Adrenal gland (tissue), 12 donors: ENCODE results near the gene CORO1C. TPM values are rescaled to one million over a fixed set of nuclear protein-coding genes. Genes with fewer than 3 reads are reported as not detected.

Source experiments
- DNase-seq, 7 donors: peaks; one replicate each; pipeline ENCODE4 v3.0.0-alpha.2; 2019 to 2020
- H3K27ac ChIP-seq, 5 donors: fragments of 200-600 bp; sonication (generic) in 4 of 5; 1 replicate in 3 of 5; 2 replicates in 2 of 5; pipeline versions ENCODE4 v1.5.1 to v1.8.0; 2016 to 2020; ENCODE audit warnings: mild to moderate bottlenecking in 1 of 5
- H3K27me3 ChIP-seq: fragments of 200-600 bp; 2 replicates; pipeline ENCODE4 v1.8.0; 2021
- H3K36me3 ChIP-seq, 2 donors: fragments of 200-600 bp; replicated peaks in 1 of 2; 1 replicate in 1 of 2; 2 replicates in 1 of 2; pipeline versions ENCODE4 v1.5.1 to v1.8.0; 2018 to 2022
- H3K4me1 ChIP-seq, 2 donors: fragments of 200-600 bp; replicated peaks in 1 of 2; 1 replicate in 1 of 2; 2 replicates in 1 of 2; pipeline versions ENCODE4 v1.5.1 to v1.8.0; 2018 to 2021
- H3K4me3 ChIP-seq, 4 donors: fragments of 200-600 bp; sonication (generic) in 3 of 4; one replicate each; pipeline ENCODE4 v1.5.1; 2016 to 2018
- H3K9me3 ChIP-seq, 3 donors: fragments of 200-600 bp; sonication (generic) in 1 of 3; replicated peaks in 1 of 3; 1 replicate in 2 of 3; 2 replicates in 1 of 3; pipeline versions ENCODE4 v1.5.1 to v1.8.0; 2016 to 2021
- CTCF ChIP-seq, 6 experiments: fragments of 450-650 bp in 4 of 6; fragments of 200-600 bp in 2 of 6; sonication (generic) in 1 of 6; IDR thresholded peaks; 1 replicate in 5 of 6; 2 replicates in 1 of 6; pipeline versions ENCODE4 v1.5.1 to v1.8.0; 2016 to 2021; ENCODE audit warnings: antibody characterized with exemption in 6 of 6, mild to moderate bottlenecking in 2 of 6, moderate library complexity in 1 of 6
- POLR2A ChIP-seq, 2 donors: fragments of 450-650 bp; IDR thresholded peaks; one replicate each; pipeline ENCODE4 v1.6.1; 2017; ENCODE audit warnings: antibody characterized with exemption in 2 of 2, mild to moderate bottlenecking in 2 of 2, moderate library complexity in 1 of 2
- whole genome bisulfite sequencing, 4 donors: extraction: QIAGEN DNeasy Blood & Tissue Kit in 2 of 4; methylation state at CpG; one replicate each; pipeline versions ENCODE4 v1.1.5 to v1.1.7; 2013 to 2017; 5-methylcytosine and 5-hydroxymethylcytosine counted together
- intact Hi-C, 2 donors: fragments of 100-400 bp; cut with DNase I; formaldehyde crosslinking; loops; one replicate each; pipeline versions ENCODE4 v1.14.1 to v1.15.0; 2022 to 2023
- polyA plus RNA-seq, 3 donors: library from polyadenylated mRNA; stranded (reverse); fragments of 200-250 nt in 2 of 3; fragments of 350-450 nt in 1 of 3; fragmentation: Illumina TruSeq in 1 of 3; extraction: RNeasy Lipid Tissue Mini Kit (QIAGEN cat#74804) in 1 of 3; gene quantifications; one replicate each; pipeline ENCODE4 v1.2.3, GENCODE V29; 2013 to 2014
- total RNA-seq, 9 donors: library from RNA; depleted of rRNA in 4 of 9; stranded (reverse); fragments of >200 nt in 4 of 9; fragments of 120-200 nt in 1 of 9; fragmentation: NEBNext Ultra II Directional in 1 of 9; extraction: Animal tissue kit (Norgen Biotek cat#: 25700) in 1 of 9; gene quantifications; one replicate each; pipeline versions ENCODE4 v1.1.0 to v1.2.4, GENCODE V29; 2013 to 2023
- donor health status: healthy with polysubstance abuse.
- donor health status: Bipolar disorder and iron deficiency.
- donor health status: DM: yes; HTN: yes; CAD: no.
- donor health status: DM: no; HTN: no; CAD: no.
- donor health status: DM: no; HTN: no; CAD: no.
- donor health status: DM: yes; HTN: yes; CAD: no.

Gene CORO1C
- total and polyA plus RNA-seq, 12 donors: 17.4 to 124 (median 71.4) TPM

- peak; percentile 51 to 83 (median 68) for DNase-seq
- Histone ChIP-seq H3K9me3 (no peaks in the 10 kb centered on the region), H3K27me3 (no peaks in the 10 kb centered on the region), H3K4me1 (peaks cover 0 to 28% of the 10 kb centered on the region in 2 donors), H3K27ac (peak overlapping the region; percentile 65 to 97 (median 93)), H3K4me3 (peak overlapping the region; percentile 85 to 97 (median 91)), H3K36me3 (no peaks in the 10 kb centered on the region)
- TF ChIP-seq POLR2A (IDR thresholded peaks at IDR 0.05) (peak; percentile 45 to 73), CTCF (IDR thresholded peaks at IDR 0.05) (no peak)
- intact Hi-C loops: loop anchor here (5.0 to 10.0 kb wide), 3 partner anchors 38 to 67 kb away; no protein-coding TSS in a partner anchor
- WGBS, 4 donors: 0 to 1% (median 1%) methylated on average over 20 to 45 of the region's 45 CpGs
These were observed 783 bp downstream of the CORO1C start for GRCh38 chr12:108730365-108731104.

DNA sequence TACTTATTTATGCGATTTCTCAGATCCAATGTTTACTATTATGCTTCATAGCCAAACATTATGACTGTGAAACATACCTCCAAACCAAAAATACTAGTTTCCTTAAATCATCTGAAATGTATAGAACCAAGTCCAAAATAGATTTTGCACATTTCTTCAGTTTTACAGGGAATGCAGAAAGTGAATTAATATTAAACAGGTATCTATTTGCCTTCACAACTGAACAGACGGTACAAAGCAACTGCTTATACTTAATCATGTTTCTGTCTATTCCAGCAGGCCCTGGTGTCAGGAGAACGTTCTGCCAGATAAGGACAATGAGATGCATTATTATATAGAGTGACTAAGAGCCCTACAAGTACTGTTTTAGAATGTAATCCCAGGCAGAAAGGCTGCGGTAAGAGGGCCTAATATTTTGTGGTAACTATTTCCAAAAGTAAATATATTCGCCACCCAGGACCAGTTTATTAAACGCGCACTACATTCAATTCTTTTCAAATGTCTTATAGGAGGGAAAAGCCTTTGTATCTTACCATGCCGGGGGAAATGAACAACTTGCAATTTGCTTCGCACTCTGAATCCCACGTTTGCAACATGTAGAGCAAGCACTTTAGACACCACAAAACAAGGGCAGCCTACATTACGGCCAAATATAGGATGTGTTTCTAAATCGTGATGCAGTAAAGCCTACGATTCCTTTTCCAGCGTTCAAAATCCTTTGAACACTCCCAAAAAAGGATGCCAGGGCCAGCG, 1.5 kb downstream of the CORO1C start:
- H3K36me3 ChIP-seq: no peaks in the 10 kb centered on the region
- peak overlapping the region; percentile 14 to 97 (median 93) for H3K27ac ChIP-seq
- intact Hi-C loops: loop anchor here (5.0 to 10.0 kb wide), 3 partner anchors 37 to 68 kb away; no protein-coding TSS in a partner anchor
- no peaks in the 10 kb centered on the region for H3K27me3 ChIP-seq
- H3K9me3 ChIP-seq: no peaks in the 10 kb centered on the region
- TF ChIP-seq CTCF (IDR thresholded peaks at IDR 0.05) (no peak), POLR2A (IDR thresholded peaks at IDR 0.05) (no peak)
- DNase-seq: no peak
- peak overlapping the region in 3 of 4 donors; percentile 32 to 97 (median 85) for H3K4me3 ChIP-seq
- peaks cover 0 to 35% of the 10 kb centered on the region in 2 donors for H3K4me1 ChIP-seq
- 20 to 23% (median 21%) methylated on average over 15 of the region's 15 CpGs for WGBS, 4 donors

- TF ChIP-seq CTCF (IDR thresholded peaks at IDR 0.05) (no peak), POLR2A (IDR thresholded peaks at IDR 0.05) (no peak)
- H3K4me1 ChIP-seq: peaks cover 0 to 37% of the 10 kb centered on the region in 2 donors
- 47 to 53% (median 52%) methylated on average over 9 of the region's 9 CpGs for WGBS, 4 donors
- no peak for DNase-seq
- H3K27ac ChIP-seq: peak overlapping the region in 4 of 5 donors; percentile 93 to 97 (median 94)
- H3K27me3 ChIP-seq: no peaks in the 10 kb centered on the region
- H3K9me3 ChIP-seq: no peaks in the 10 kb centered on the region
- no peaks in the 10 kb centered on the region for H3K36me3 ChIP-seq
- intact Hi-C loops: no loop called here
- H3K4me3 ChIP-seq: no peak overlapping the region
These were observed 2.3 kb downstream of the CORO1C start for GRCh38 chr12:108728820-108729611.
